ENCODE measurements around the gene CD36.

DNA sequence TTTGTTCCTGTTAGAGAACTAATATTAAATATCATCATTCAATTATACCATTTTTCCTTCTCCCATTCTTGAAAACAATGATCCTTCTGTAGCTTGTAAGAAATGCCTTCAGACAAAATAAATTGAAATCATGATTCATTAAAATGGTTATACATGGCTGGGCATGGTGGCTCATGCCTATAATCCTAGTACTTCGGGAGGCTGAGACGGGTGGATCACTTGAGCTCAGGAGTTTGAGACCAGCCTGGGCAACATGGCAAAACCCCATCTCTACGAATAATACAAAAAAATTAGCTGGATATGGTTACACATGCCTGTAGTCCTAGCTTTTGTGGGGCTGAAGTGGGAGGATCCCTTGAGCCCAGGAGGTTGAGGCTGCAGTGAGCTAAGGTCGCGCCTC lies 13.0 kb downstream of the CD36 start:
- TF ChIP-seq GATA3 (IDR thresholded peaks at IDR 0.05; ENCODE audit: low read depth, low read length), result no peak
- no peak for TF ChIP-seq GATA2 (IDR thresholded peaks at IDR 0.05; ENCODE audit: low read depth, low read length)
